ENCODE data around the gene ADK.

ADK gene

GRCh38 chr10:74363727-74364126, 212.7 kb downstream of the ADK start:
- DNase-seq (ENCODE audit: low read depth) = no peak

- DNase-seq (ENCODE audit: low read depth) = no peak
Observed at GRCh38 chr10:74365109-74365508, 214.1 kb downstream of the ADK start.

GRCh38 chr10:74371696-74372095, 220.7 kb downstream of the ADK start:
- DNase-seq (ENCODE audit: low read depth) = no peak

- no peak for DNase-seq (ENCODE audit: low read depth)
Observed at GRCh38 chr10:74373059-74373458, 222.0 kb downstream of the ADK start.

GRCh38 chr10:74377476-74377875, 226.5 kb downstream of the ADK start:
- no peak for DNase-seq (ENCODE audit: low read depth)

GRCh38 chr10:74379474-74379873, 228.5 kb downstream of the ADK start:
- DNase-seq (ENCODE audit: low read depth) = no peak

GRCh38 chr10:74380795-74381194, 229.8 kb downstream of the ADK start:
- no peak for DNase-seq (ENCODE audit: low read depth)

- DNase-seq (ENCODE audit: low read depth) = no peak
Observed at GRCh38 chr10:74381291-74381853, 230.4 kb downstream of the ADK start.

GRCh38 chr10:74382663-74383062, 231.6 kb downstream of the ADK start:
- DNase-seq (ENCODE audit: low read depth) = no peak

GRCh38 chr10:74383642-74384041, 232.6 kb downstream of the ADK start:
- no peak for DNase-seq (ENCODE audit: low read depth)

- no peak for DNase-seq (ENCODE audit: low read depth)
Observed at GRCh38 chr10:74384615-74385183, 233.7 kb downstream of the ADK start.

GRCh38 chr10:74388801-74389200, 237.8 kb downstream of the ADK start:
- DNase-seq (ENCODE audit: low read depth) = no peak

GRCh38 chr10:74391786-74392185, 240.8 kb downstream of the ADK start:
- no peak for DNase-seq (ENCODE audit: low read depth)

GRCh38 chr10:74394416-74394969, 243.5 kb downstream of the ADK start:
- no peak for DNase-seq (ENCODE audit: low read depth)

- DNase-seq (ENCODE audit: low read depth) = no peak
Observed at GRCh38 chr10:74400186-74400585, 249.2 kb downstream of the ADK start.

GRCh38 chr10:74406006-74406405, 255.0 kb downstream of the ADK start:
- no peak for DNase-seq (ENCODE audit: low read depth)

GRCh38 chr10:74415146-74415839, 264.3 kb downstream of the ADK start:
- DNase-seq (ENCODE audit: low read depth) = no peak

- DNase-seq (ENCODE audit: low read depth) = no peak
Observed at GRCh38 chr10:74417397-74417796, 266.4 kb downstream of the ADK start.

- DNase-seq (ENCODE audit: low read depth) = no peak
Observed at GRCh38 chr10:74418285-74418872, 267.4 kb downstream of the ADK start.

- no peak for DNase-seq (ENCODE audit: low read depth)
Observed at GRCh38 chr10:74419491-74419951, 268.5 kb downstream of the ADK start.

- DNase-seq (ENCODE audit: low read depth) = peak; percentile 20
Observed at GRCh38 chr10:74419958-74420375, 268.9 kb downstream of the ADK start.

- DNase-seq (ENCODE audit: low read depth) = no peak
Observed at GRCh38 chr10:74424565-74424964, 273.5 kb downstream of the ADK start.

GRCh38 chr10:74425456-74426001, 274.5 kb downstream of the ADK start:
- DNase-seq (ENCODE audit: low read depth) = no peak
